ENCODE data around the gene HSF2BP.
"Not testable (repeated sequence)": the region's sequence is repeated elsewhere in the genome, so short reads cannot be mapped to it uniquely, and the experiment has no call there.

DNA sequence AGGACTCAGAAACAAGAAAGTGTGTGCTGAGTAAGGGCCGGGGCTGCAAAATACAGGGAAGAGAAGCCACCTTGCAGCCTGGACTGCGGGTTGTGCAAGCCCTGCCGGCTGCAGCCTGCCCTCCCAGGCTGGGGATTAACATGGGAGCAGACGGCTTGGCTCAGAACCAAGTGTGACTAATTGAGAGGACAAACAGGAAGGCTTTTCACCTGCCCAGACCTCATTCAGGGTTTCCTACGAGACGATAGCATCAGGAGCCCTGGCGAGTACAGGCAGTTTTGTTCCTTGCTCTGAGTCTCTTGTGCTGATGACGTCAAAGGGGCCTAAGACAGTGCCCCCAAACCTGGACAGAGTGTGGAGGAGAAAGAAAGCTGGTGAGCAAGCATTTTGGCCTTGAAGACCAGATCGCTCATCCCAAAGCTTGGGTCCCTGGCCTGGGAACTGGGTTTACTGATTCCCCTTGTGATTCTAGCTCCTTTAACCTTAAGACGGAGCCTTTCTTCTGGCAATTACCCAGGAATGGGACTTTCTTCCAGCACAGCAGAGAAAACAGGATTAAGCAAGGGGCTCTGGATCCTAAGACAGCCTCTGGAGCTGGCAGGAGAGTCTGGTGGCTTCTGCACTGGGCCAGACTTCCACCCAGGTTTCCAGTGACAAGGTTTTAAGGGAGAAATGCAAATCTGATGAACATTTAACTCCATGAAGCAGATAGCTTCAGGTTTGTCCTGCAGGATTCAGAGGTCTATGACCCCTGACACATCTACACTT is 142.2 kb downstream of the HSF2BP start:
- not testable (repeated sequence) for TF ChIP-seq SP1 (IDR thresholded peaks at IDR 0.05); SUZ12 (IDR thresholded peaks at IDR 0.05); FOXK2 (IDR thresholded peaks at IDR 0.05); ZNF384 (IDR thresholded peaks at IDR 0.05); FOXM1 (IDR thresholded peaks at IDR 0.05; ENCODE audit: borderline replicate concordance); ELF4 (IDR thresholded peaks at IDR 0.05); LEF1 (IDR thresholded peaks at IDR 0.05; ENCODE audit: borderline replicate concordance); PKNOX1 (IDR thresholded peaks at IDR 0.05); HDGF (IDR thresholded peaks at IDR 0.05; ENCODE audit: borderline replicate concordance); TARDBP (IDR thresholded peaks at IDR 0.05); FOXA1 (IDR thresholded peaks at IDR 0.05); BHLHE40 (IDR thresholded peaks at IDR 0.05; ENCODE audit: borderline replicate concordance); L3MBTL2 (conservative IDR thresholded peaks at IDR 0.05)

Measured in HEK293T (cell line).